ENCODE results near the gene ZNF764.

Gene ZNF764

GRCh38 chr16:30569746-30570635, 11.8 kb upstream of the ZNF764 start:
- no peak for DNase-seq (ENCODE audit: low read depth)
- TF ChIP-seq CTCF (IDR thresholded peaks at IDR 0.05; ENCODE audit: insufficient read depth, low read depth, low read length, missing control alignments): no peak
- no peak overlapping the region for H3K4me3 ChIP-seq (ENCODE audit: low read length)

GRCh38 chr16:30569281-30569680, 11.1 kb upstream of the ZNF764 start:
- no peak for DNase-seq (ENCODE audit: low read depth)
- no peak for TF ChIP-seq CTCF (IDR thresholded peaks at IDR 0.05; ENCODE audit: insufficient read depth, low read depth, low read length, missing control alignments)
- no peak overlapping the region for H3K4me3 ChIP-seq (ENCODE audit: low read length)

DNA sequence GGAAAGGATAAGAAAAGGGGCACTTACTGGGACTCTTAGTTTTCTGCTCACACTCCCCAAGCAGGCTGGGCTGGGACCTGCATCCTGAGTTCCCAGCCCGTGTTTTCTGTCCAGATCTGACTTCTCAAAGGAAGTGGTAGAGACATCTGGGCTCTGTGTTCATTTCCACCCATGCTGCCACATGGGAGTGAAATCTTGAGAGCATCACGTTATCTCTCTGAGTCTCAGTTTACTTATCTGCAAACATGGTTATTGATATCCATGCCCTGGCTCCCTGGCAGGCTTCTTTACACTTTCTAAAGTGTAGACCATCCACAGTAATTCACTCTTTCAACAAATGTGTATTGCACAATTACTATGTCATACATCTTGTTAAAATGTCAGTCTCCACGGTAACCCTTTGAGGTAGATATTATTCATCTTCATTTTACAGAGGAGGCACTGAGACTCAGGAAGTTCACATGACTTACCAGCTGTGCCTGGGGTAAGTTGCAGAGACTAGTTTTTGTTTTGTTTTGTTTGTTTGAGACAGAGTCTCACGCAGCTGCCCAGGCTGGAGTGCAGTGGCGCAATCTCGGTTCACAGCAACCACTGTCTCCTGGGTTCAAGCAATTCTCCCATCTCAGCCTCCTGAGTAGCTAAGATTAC, 9.9 kb upstream of the ZNF764 start:
- DNase-seq (ENCODE audit: low read depth): peak; percentile 96
- no peak overlapping the region for H3K4me3 ChIP-seq (ENCODE audit: low read length)
- no peak for TF ChIP-seq CTCF (IDR thresholded peaks at IDR 0.05; ENCODE audit: insufficient read depth, low read depth, low read length, missing control alignments)

GRCh38 chr16:30567160-30567990, 9.2 kb upstream of the ZNF764 start:
- DNase-seq (ENCODE audit: low read depth): peak; percentile 92
- no peak overlapping the region for H3K4me3 ChIP-seq (ENCODE audit: low read length)
- no peak for TF ChIP-seq CTCF (IDR thresholded peaks at IDR 0.05; ENCODE audit: insufficient read depth, low read depth, low read length, missing control alignments)

DNA sequence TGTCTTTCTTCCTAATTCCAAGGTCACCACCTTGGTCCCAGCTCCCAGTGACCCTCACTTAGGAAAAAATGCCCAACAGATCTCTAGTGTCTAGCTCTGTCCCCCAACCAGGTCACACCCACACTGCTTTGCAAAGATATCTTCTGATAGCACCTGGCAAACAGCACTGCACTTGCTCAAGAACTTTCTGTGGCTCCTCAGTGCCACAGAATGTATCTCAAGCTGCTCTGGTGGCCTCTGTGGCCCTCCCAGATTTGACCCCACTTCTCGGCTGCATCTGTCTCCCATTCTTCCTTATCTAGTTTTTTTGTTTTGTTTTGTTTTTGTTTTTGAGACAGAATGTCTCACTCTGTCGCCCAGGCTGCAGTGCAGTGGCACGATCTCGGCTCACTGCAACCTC, 8.4 kb upstream of the ZNF764 start:
- no peak for DNase-seq (ENCODE audit: low read depth)
- TF ChIP-seq CTCF (IDR thresholded peaks at IDR 0.05; ENCODE audit: insufficient read depth, low read depth, low read length, missing control alignments): no peak
- H3K4me3 ChIP-seq (ENCODE audit: low read length): no peak overlapping the region

GRCh38 chr16:30565984-30566383, 7.8 kb upstream of the ZNF764 start:
- H3K4me3 ChIP-seq (ENCODE audit: low read length): no peak overlapping the region
- no peak for DNase-seq (ENCODE audit: low read depth)
- no peak for TF ChIP-seq CTCF (IDR thresholded peaks at IDR 0.05; ENCODE audit: insufficient read depth, low read depth, low read length, missing control alignments)
